ENCODE results near the gene DDHD1. TPM values are rescaled to one million over a fixed set of nuclear protein-coding genes. Genes with fewer than 3 reads are reported as not detected.
"Not testable (repeated sequence)": the region's sequence is repeated elsewhere in the genome, so short reads cannot be mapped to it uniquely, and the experiment has no call there.

DDHD1 gene
- total RNA-seq, 1 experiment from 2014 or later, result 10.6 TPM

DNA sequence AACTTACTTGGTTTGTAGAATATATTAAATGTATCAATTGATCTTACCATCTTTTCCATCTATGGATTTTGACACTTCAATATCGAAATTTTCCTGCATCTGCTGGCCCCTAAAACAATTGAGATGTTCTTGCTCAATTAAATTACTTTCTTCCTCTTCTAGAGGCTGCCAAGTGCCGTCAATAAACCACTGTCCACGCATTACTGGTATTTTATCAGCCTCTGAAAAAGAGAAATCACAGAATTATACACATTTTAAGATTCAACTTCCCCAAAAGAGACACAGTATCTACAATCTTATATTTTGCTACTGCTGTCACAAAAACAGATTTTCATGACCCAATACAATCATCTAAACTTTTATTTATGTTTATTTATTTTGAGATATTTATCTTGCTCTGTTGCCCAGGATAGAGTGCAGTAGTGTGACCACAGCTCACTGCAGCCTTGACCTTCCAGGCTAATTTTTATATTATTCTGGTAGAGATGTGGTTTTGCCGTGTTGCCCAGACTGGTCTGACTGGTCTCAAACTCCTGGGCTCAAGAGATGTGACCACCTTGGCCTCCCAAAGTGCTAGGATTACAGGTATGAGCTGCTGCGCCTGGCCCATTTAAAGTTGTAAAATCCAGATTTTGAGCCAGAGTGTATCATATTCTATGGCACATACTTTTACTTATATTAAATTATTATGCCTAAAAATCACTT, 49.3 kb downstream of the DDHD1 start:
- DNase-seq (peak; percentile 59), ATAC-seq (peak; percentile 81)
- Histone ChIP-seq H3K79me2 (ENCODE audit: low read length) (no peaks in the 10 kb centered on the region), H3K27ac (ENCODE audit: low read length) (no peak overlapping the region), H3K4me2 (ENCODE audit: low read length) (0 out of 2 replicates have a peak overlapping the region, but pooled peaks have one; percentile 13), H3K4me1 (ENCODE audit: insufficient read depth, low read length) (peaks cover 10% of the 10 kb centered on the region), H4K20me1 (ENCODE audit: low read length) (no peaks in the 10 kb centered on the region), H3K36me3 (ENCODE audit: low read depth, low read length) (no peaks in the 10 kb centered on the region; the same call in 1 of the 2 replicates), H3K9me3 (ENCODE audit: low read length) (0 out of 2 replicates have a peak, but pooled peaks cover 3% of the 10 kb centered on the region), H3K9me2 (replicated peaks; ENCODE audit: low read length) (no peaks in the 10 kb centered on the region), H3K9ac (ENCODE audit: low read length) (no peak overlapping the region), H2AFZ (ENCODE audit: low read length) (no peak overlapping the region), H3K4me3 (ENCODE audit: low read length) (no peak overlapping the region), H3F3A (ENCODE audit: low read length, unreplicated experiment) (no peaks in the 10 kb centered on the region), H3K27me3 (ENCODE audit: low read length) (no peaks in the 10 kb centered on the region)
- CTCF ChIA-PET, result no interaction called here
- POLR2A ChIA-PET (ENCODE audit: unreplicated experiment), result interaction anchor here (0.6 kb wide), 1 partner anchor 772 kb away, joined by 5 read pairs; no protein-coding TSS in a partner anchor
- intact Hi-C loops (cut with micrococcal nuclease), result no loop called here
- TF ChIP-seq EZH2 (IDR thresholded peaks at IDR 0.05; ENCODE audit: low read length, unreplicated experiment) (no peak), EZH2phosphoT487 (IDR thresholded peaks at IDR 0.05; ENCODE audit: borderline replicate concordance, low read length) (no peak)
- TF ChIP-seq, protein P1, sequence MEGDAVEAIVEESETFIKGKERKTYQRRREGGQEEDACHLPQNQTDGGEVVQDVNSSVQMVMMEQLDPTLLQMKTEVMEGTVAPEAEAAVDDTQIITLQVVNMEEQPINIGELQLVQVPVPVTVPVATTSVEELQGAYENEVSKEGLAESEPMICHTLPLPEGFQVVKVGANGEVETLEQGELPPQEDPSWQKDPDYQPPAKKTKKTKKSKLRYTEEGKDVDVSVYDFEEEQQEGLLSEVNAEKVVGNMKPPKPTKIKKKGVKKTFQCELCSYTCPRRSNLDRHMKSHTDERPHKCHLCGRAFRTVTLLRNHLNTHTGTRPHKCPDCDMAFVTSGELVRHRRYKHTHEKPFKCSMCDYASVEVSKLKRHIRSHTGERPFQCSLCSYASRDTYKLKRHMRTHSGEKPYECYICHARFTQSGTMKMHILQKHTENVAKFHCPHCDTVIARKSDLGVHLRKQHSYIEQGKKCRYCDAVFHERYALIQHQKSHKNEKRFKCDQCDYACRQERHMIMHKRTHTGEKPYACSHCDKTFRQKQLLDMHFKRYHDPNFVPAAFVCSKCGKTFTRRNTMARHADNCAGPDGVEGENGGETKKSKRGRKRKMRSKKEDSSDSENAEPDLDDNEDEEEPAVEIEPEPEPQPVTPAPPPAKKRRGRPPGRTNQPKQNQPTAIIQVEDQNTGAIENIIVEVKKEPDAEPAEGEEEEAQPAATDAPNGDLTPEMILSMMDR (conservative IDR thresholded peaks at IDR 0.05; ENCODE audit: low read depth, low read length), result no peak
- BruUV-seq (replicated peaks), result no TSS peak

- Histone ChIP-seq H3K9me3 (ENCODE audit: low read length) (no peaks in the 10 kb centered on the region), H3K27ac (ENCODE audit: low read length) (no peak overlapping the region), H3K4me2 (ENCODE audit: low read length) (no peak overlapping the region), H4K20me1 (ENCODE audit: low read length) (no peaks in the 10 kb centered on the region), H3K9ac (ENCODE audit: low read length) (no peak overlapping the region), H3K4me1 (ENCODE audit: insufficient read depth, low read length) (no peaks in the 10 kb centered on the region), H3K36me3 (ENCODE audit: low read depth, low read length) (no peaks in the 10 kb centered on the region), H3K27me3 (ENCODE audit: low read length) (no peaks in the 10 kb centered on the region), H3K79me2 (ENCODE audit: low read length) (no peaks in the 10 kb centered on the region), H2AFZ (ENCODE audit: low read length) (no peak overlapping the region), H3K4me3 (ENCODE audit: low read length) (no peak overlapping the region), H3K9me2 (replicated peaks; ENCODE audit: low read length) (no peaks in the 10 kb centered on the region), H3F3A (ENCODE audit: low read length, unreplicated experiment) (no peaks in the 10 kb centered on the region)
- ChIA-PET CTCF (no interaction called here), POLR2A (ENCODE audit: unreplicated experiment) (interaction anchor here (0.6 kb wide), 1 partner anchor 232 kb away, joined by 3 read pairs; no protein-coding TSS in a partner anchor)
- DNase-seq (no peak), ATAC-seq (no peak)
- intact Hi-C loops (cut with micrococcal nuclease), result no loop called here
- TF ChIP-seq EZH2phosphoT487 (IDR thresholded peaks at IDR 0.05; ENCODE audit: borderline replicate concordance, low read length), result no peak
- TF ChIP-seq, protein P1 (conservative IDR thresholded peaks at IDR 0.05; ENCODE audit: low read depth, low read length), result no peak
- no peak for TF ChIP-seq EZH2 (IDR thresholded peaks at IDR 0.05; ENCODE audit: low read length, unreplicated experiment)
- no TSS peak for BruUV-seq (replicated peaks)
Measured at GRCh38 chr14:53093206-53093605, 59.9 kb downstream of the DDHD1 start.

- H3K4me2 ChIP-seq (ENCODE audit: low read length), result no peak overlapping the region
- BruUV-seq (replicated peaks), result no TSS peak
- no peak overlapping the region for H2AFZ ChIP-seq (ENCODE audit: low read length)
- H4K20me1 ChIP-seq (ENCODE audit: low read length), result no peaks in the 10 kb centered on the region
- no peaks in the 10 kb centered on the region for H3K27me3 ChIP-seq (ENCODE audit: low read length)
- H3K9me3 ChIP-seq (ENCODE audit: low read length), result no peaks in the 10 kb centered on the region
- no peaks in the 10 kb centered on the region for H3F3A ChIP-seq (ENCODE audit: low read length, unreplicated experiment)
- intact Hi-C loops (cut with micrococcal nuclease), result no loop called here
- no peak overlapping the region for H3K27ac ChIP-seq (ENCODE audit: low read length)
- no peaks in the 10 kb centered on the region for H3K9me2 ChIP-seq (replicated peaks; ENCODE audit: low read length)
- H3K36me3 ChIP-seq (ENCODE audit: low read depth, low read length), result no peaks in the 10 kb centered on the region
- CTCF ChIA-PET, result no interaction called here
- no peak overlapping the region for H3K9ac ChIP-seq (ENCODE audit: low read length)
- POLR2A ChIA-PET (ENCODE audit: unreplicated experiment), result no interaction called here
- no peak overlapping the region for H3K4me3 ChIP-seq (ENCODE audit: low read length)
- TF ChIP-seq EZH2 (IDR thresholded peaks at IDR 0.05; ENCODE audit: low read length, unreplicated experiment) (no peak), EZH2phosphoT487 (IDR thresholded peaks at IDR 0.05; ENCODE audit: borderline replicate concordance, low read length) (no peak)
- TF ChIP-seq, protein P1 (conservative IDR thresholded peaks at IDR 0.05; ENCODE audit: low read depth, low read length), result no peak
- H3K4me1 ChIP-seq (ENCODE audit: insufficient read depth, low read length), result no peaks in the 10 kb centered on the region
- no peaks in the 10 kb centered on the region for H3K79me2 ChIP-seq (ENCODE audit: low read length)
- DNase-seq, result no peak
- ATAC-seq, result peak; percentile 50; the same call in 1 of the 2 replicates
Measured at GRCh38 chr14:53090853-53091252, 62.3 kb downstream of the DDHD1 start.

- not testable (repeated sequence) for H3F3A ChIP-seq (ENCODE audit: low read length, unreplicated experiment); BruUV-seq (replicated peaks)
Measured at GRCh38 chr14:53084954-53085353, 68.2 kb downstream of the DDHD1 start.

More at GRCh38 chr14:53084954-53085353, 68.2 kb downstream of the DDHD1 start:
- intact Hi-C loops (cut with micrococcal nuclease); H3K27me3 ChIP-seq (ENCODE audit: low read length); H3K4me2 ChIP-seq (ENCODE audit: low read length); H3K4me3 ChIP-seq (ENCODE audit: low read length); H2AFZ ChIP-seq (ENCODE audit: low read length); H3K27ac ChIP-seq (ENCODE audit: low read length); H3K4me1 ChIP-seq (ENCODE audit: insufficient read depth, low read length); H4K20me1 ChIP-seq (ENCODE audit: low read length); CTCF ChIA-PET; H3K9ac ChIP-seq (ENCODE audit: low read length); ATAC-seq; H3K9me3 ChIP-seq (ENCODE audit: low read length); H3K79me2 ChIP-seq (ENCODE audit: low read length); DNase-seq; H3K9me2 ChIP-seq (replicated peaks; ENCODE audit: low read length); POLR2A ChIA-PET (ENCODE audit: unreplicated experiment); H3K36me3 ChIP-seq (ENCODE audit: low read depth, low read length): not testable (repeated sequence)
